AG04449 (cell line): ENCODE data around the gene COL9A3.

Experiments used
- CTCF ChIA-PET: fragments of 350-600 bp; formaldehyde crosslinking; extraction: SDS; loops from one replicate; lab custom pipeline; 2021; ENCODE audit warnings: antibody characterized with exemption; lab: Yijun Ruan, JAX
- POLR2A ChIA-PET: fragments of 400-600, 350-600 bp; formaldehyde crosslinking; extraction: SDS; loops from one replicate; lab custom pipeline; 2020; ENCODE audit warnings: antibody characterized with exemption, inconsistent platforms; lab: Yijun Ruan, JAX
- DNase-seq: peaks from one replicate; pipeline ENCODE4 v3.0.0-alpha.2; 2010; ENCODE audit warnings: low read depth, low spot score
- H3K4me3 ChIP-seq: 2 replicates; pipeline ENCODE4 v1.5.1; 2011; ENCODE audit warnings: low read depth, mild to moderate bottlenecking, control low read depth, low read length
- CTCF ChIP-seq: IDR thresholded peaks from one replicate; pipeline ENCODE4 v1.5.1; 2011; ENCODE audit warnings: mild to moderate bottlenecking, moderate library complexity, low read length, control low read depth, inconsistent platforms; ENCODE audit not compliant: insufficient read depth; ENCODE audit errors: missing control alignments

COL9A3 gene

GRCh38 chr20:62782149-62782892 is 34.5 kb upstream of the COL9A3 start:
- POLR2A ChIA-PET, result no interaction called here
- TF ChIP-seq CTCF, result no peak
- no peak overlapping the region for H3K4me3 ChIP-seq
- CTCF ChIA-PET, result interaction anchor here (0.7 to 3.3 kb wide), 4 partner anchors 9 to 115 kb away, joined by 3 to 13 read pairs (median 4); no protein-coding TSS in a partner anchor
- no peak for DNase-seq

GRCh38 chr20:62782893-62783278 is 34.0 kb upstream of the COL9A3 start:
- H3K4me3 ChIP-seq, result no peak overlapping the region
- POLR2A ChIA-PET, result no interaction called here
- no peak for DNase-seq
- CTCF ChIA-PET, result interaction anchor here (0.7 to 3.3 kb wide), 4 partner anchors 9 to 115 kb away, joined by 3 to 13 read pairs (median 4); no protein-coding TSS in a partner anchor
- no peak for TF ChIP-seq CTCF

GRCh38 chr20:62784497-62784896 is 32.4 kb upstream of the COL9A3 start:
- CTCF ChIA-PET, result interaction anchor here (1.0 to 3.3 kb wide), 2 partner anchors 7 to 115 kb away, joined by 4 to 13 read pairs; no protein-coding TSS in a partner anchor
- POLR2A ChIA-PET, result no interaction called here
- no peak overlapping the region for H3K4me3 ChIP-seq
- TF ChIP-seq CTCF, result no peak
- DNase-seq, result no peak

- POLR2A ChIA-PET, result no interaction called here
- DNase-seq, result no peak
- no peak for TF ChIP-seq CTCF
- CTCF ChIA-PET, result interaction anchor here (1.2 kb wide), 1 partner anchor 9 kb away, joined by 5 read pairs; no protein-coding TSS in a partner anchor
- no peak overlapping the region for H3K4me3 ChIP-seq
Observed at GRCh38 chr20:62785393-62785792, 31.5 kb upstream of the COL9A3 start.

GRCh38 chr20:62786157-62786556 is 30.7 kb upstream of the COL9A3 start:
- CTCF ChIA-PET, result interaction anchor here (1.2 to 10.1 kb wide), 2 partner anchors 8 to 116 kb away, joined by 5 to 262 read pairs; no protein-coding TSS in a partner anchor
- H3K4me3 ChIP-seq, result no peak overlapping the region
- TF ChIP-seq CTCF, result no peak
- no peak for DNase-seq
- POLR2A ChIA-PET, result no interaction called here

- TF ChIP-seq CTCF, result no peak
- ChIA-PET POLR2A (no interaction called here), CTCF (interaction anchor here (0.9 to 10.1 kb wide), 3 partner anchors 57 to 118 kb away, joined by 3 to 262 read pairs (median 3); no protein-coding TSS in a partner anchor)
- H3K4me3 ChIP-seq, result no peak overlapping the region
- DNase-seq, result no peak
Observed at GRCh38 chr20:62787321-62787720, 29.5 kb upstream of the COL9A3 start.
